GM21737 (cell line): ENCODE data around the gene VPS33B.

Source experiments
- ATAC-seq: cut with Tn5 transposase; IDR thresholded peaks from one replicate; pipeline ENCODE4 v1.9.1; 2021; ENCODE audit warnings: mild to moderate bottlenecking, moderate library complexity; ENCODE audit not compliant: unreplicated experiment

The VPS33B gene

GRCh38 chr15:90953947-90954711, 68.3 kb downstream of the VPS33B start:
- ATAC-seq = no peak

- no peak for ATAC-seq
Observed at GRCh38 chr15:90952901-90953677, 69.3 kb downstream of the VPS33B start.

GRCh38 chr15:90950676-90951075, 71.7 kb downstream of the VPS33B start:
- no peak for ATAC-seq

GRCh38 chr15:90949979-90950675, 72.3 kb downstream of the VPS33B start:
- no peak for ATAC-seq
